ENCODE data around the gene SLC35E3.

SLC35E3 gene

GRCh38 chr12:68768431-68768939 is 22.5 kb downstream of the SLC35E3 start:
- Histone ChIP-seq H3K27ac (ENCODE audit: low read depth, low read length) (no peak overlapping the region), H3K9ac (ENCODE audit: low read length in 5 of 5) (no peak overlapping the region), H3K4me1 (ENCODE audit: control insufficient read depth in 5 of 5, insufficient read depth in 5 of 5, low read length in 5 of 5) (no peaks in the 10 kb centered on the region), H3K9me3 (ENCODE audit: control insufficient read depth in 5 of 5, low read length in 5 of 5) (no peaks in the 10 kb centered on the region), H3K27me3 (ENCODE audit: control insufficient read depth in 5 of 5, insufficient read depth in 4 of 5, low read length in 5 of 5) (no peaks in the 10 kb centered on the region), H3K36me3 (ENCODE audit: control insufficient read depth in 5 of 5, insufficient read depth in 5 of 5, low read length in 5 of 5) (peaks cover 4 to 14% (median 10%) of the 10 kb centered on the region in 5 donors), H3K4me3 (ENCODE audit: low read depth in 1 of 5, low read length in 5 of 5) (no peak overlapping the region)

DNA sequence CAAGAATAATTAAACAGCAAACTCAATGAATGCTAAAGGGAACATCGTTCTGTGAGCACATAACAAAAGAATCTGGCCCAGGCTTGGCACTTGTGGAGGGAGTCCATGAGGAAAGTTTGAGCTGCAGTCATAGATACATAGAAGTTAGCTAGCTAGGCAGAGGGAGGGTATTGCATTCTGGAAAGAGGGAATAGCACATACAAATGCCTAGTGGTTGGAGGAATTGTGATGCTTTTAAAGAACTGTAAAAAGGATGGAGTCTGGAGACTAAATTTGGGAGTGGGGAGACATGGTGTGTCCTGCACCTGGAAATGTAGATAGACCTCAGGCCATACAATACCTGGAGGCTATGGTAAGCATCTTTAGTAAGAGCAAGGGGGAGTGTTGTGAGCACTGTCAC is 24.0 kb downstream of the SLC35E3 start:
- H3K9me3 ChIP-seq (ENCODE audit: control insufficient read depth in 5 of 5, low read length in 5 of 5): no peaks in the 10 kb centered on the region
- no peak overlapping the region for H3K4me3 ChIP-seq (ENCODE audit: low read depth in 1 of 5, low read length in 5 of 5)
- H3K27ac ChIP-seq (ENCODE audit: low read depth, low read length): no peak overlapping the region
- no peaks in the 10 kb centered on the region for H3K27me3 ChIP-seq (ENCODE audit: control insufficient read depth in 5 of 5, insufficient read depth in 4 of 5, low read length in 5 of 5)
- peaks cover 4 to 6% (median 4%) of the 10 kb centered on the region in 5 donors for H3K36me3 ChIP-seq (ENCODE audit: control insufficient read depth in 5 of 5, insufficient read depth in 5 of 5, low read length in 5 of 5)
- H3K4me1 ChIP-seq (ENCODE audit: control insufficient read depth in 5 of 5, insufficient read depth in 5 of 5, low read length in 5 of 5): no peaks in the 10 kb centered on the region
- H3K9ac ChIP-seq (ENCODE audit: low read length in 5 of 5): no peak overlapping the region

DNA sequence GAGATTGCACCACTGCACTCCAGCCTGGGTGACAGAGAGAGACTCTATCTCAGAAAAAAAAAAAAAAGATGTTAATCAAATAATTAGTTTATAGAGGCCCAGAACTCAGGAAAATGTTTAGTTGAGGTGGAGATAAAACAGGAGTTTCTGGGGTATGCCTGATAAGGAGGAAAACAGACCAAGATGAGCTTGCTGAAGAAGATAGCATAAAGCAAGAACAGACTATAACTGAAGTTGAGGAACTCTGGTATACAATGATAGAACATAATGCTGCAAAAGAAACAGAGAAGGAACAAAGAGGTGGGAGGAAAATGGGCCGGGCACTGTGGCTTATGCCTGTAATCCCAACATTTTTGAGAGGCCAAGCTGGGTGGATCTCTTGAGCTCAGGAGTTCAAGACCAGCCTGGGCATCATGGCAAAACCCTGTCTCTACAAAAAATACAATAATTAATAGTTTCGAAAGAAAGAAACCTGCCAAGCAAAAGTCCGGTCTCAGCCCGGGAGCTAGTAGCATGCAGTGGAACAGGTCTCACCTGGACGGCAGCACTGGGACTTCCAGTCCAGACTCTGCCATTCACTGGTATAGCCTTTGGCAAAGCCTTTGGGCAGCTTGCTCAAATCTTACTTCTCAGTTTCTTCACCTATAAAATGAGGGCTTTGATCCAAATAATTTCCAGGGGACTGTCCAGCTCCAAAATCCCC is 25.4 kb downstream of the SLC35E3 start:
- peaks cover 4 to 6% (median 4%) of the 10 kb centered on the region in 5 donors for H3K36me3 ChIP-seq (ENCODE audit: control insufficient read depth in 5 of 5, insufficient read depth in 5 of 5, low read length in 5 of 5)
- no peaks in the 10 kb centered on the region for H3K4me1 ChIP-seq (ENCODE audit: control insufficient read depth in 5 of 5, insufficient read depth in 5 of 5, low read length in 5 of 5)
- H3K9me3 ChIP-seq (ENCODE audit: control insufficient read depth in 5 of 5, low read length in 5 of 5): no peaks in the 10 kb centered on the region
- no peaks in the 10 kb centered on the region for H3K27me3 ChIP-seq (ENCODE audit: control insufficient read depth in 5 of 5, insufficient read depth in 4 of 5, low read length in 5 of 5)
- H3K9ac ChIP-seq (ENCODE audit: low read length in 5 of 5): no peak overlapping the region
- no peak overlapping the region for H3K4me3 ChIP-seq (ENCODE audit: low read depth in 1 of 5, low read length in 5 of 5)
- H3K27ac ChIP-seq (ENCODE audit: low read depth, low read length): no peak overlapping the region

DNA sequence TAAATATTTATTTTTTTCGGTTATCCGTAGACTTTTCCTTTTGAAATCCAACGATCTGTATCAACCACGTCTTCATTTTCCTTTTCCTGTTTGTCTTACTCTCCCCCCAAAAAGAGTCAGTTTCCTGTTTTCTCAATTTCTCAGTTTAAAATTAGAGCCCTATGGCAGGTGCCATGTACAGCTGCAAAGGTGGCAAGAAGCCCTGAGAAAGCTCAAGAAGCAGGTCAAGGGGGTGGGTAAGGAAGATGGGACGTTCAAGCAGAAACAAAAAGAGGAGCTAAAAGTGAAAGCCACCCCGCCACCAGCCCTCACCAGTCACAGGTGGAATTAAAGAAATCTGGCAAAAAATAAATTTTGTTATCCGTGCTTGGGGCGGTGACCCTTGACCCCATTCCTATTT is 26.7 kb downstream of the SLC35E3 start:
- H3K36me3 ChIP-seq (ENCODE audit: control insufficient read depth in 5 of 5, insufficient read depth in 5 of 5, low read length in 5 of 5): no peaks in the 10 kb centered on the region
- H3K27ac ChIP-seq (ENCODE audit: low read depth, low read length): no peak overlapping the region
- H3K4me3 ChIP-seq (ENCODE audit: low read depth in 1 of 5, low read length in 5 of 5): no peak overlapping the region
- H3K9ac ChIP-seq (ENCODE audit: low read length in 5 of 5): no peak overlapping the region
- H3K9me3 ChIP-seq (ENCODE audit: control insufficient read depth in 5 of 5, low read length in 5 of 5): no peaks in the 10 kb centered on the region
- H3K4me1 ChIP-seq (ENCODE audit: control insufficient read depth in 5 of 5, insufficient read depth in 5 of 5, low read length in 5 of 5): no peaks in the 10 kb centered on the region
- H3K27me3 ChIP-seq (ENCODE audit: control insufficient read depth in 5 of 5, insufficient read depth in 4 of 5, low read length in 5 of 5): no peaks in the 10 kb centered on the region

DNA sequence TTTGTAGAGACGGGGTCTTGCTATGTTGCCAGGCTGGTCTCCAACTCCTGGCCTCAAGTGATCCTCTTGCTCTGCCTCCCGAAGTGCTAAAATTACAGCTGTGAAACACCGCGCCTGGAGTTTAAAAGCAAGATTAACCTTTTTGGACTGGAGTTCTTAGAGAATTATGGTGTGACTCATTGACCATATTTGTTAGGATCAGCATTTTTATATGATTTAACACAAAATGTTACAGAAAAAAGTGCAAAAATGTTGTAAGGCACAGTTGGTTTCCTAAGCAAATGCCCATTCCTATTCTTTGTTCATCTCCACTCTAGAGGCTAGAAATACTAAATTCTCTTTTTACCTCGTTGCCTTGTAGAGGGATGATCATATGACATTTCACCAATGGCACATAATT is 27.6 kb downstream of the SLC35E3 start:
- Histone ChIP-seq H3K9me3 (ENCODE audit: control insufficient read depth in 5 of 5, low read length in 5 of 5) (no peaks in the 10 kb centered on the region), H3K27ac (ENCODE audit: low read depth, low read length) (no peak overlapping the region), H3K36me3 (ENCODE audit: control insufficient read depth in 5 of 5, insufficient read depth in 5 of 5, low read length in 5 of 5) (no peaks in the 10 kb centered on the region), H3K4me3 (ENCODE audit: low read depth in 1 of 5, low read length in 5 of 5) (no peak overlapping the region), H3K9ac (ENCODE audit: low read length in 5 of 5) (no peak overlapping the region), H3K4me1 (ENCODE audit: control insufficient read depth in 5 of 5, insufficient read depth in 5 of 5, low read length in 5 of 5) (no peaks in the 10 kb centered on the region), H3K27me3 (ENCODE audit: control insufficient read depth in 5 of 5, insufficient read depth in 4 of 5, low read length in 5 of 5) (no peaks in the 10 kb centered on the region)

GRCh38 chr12:68775121-68775630 is 29.2 kb downstream of the SLC35E3 start:
- no peaks in the 10 kb centered on the region for H3K27me3 ChIP-seq (ENCODE audit: control insufficient read depth in 5 of 5, insufficient read depth in 4 of 5, low read length in 5 of 5)
- H3K9me3 ChIP-seq (ENCODE audit: control insufficient read depth in 5 of 5, low read length in 5 of 5): no peaks in the 10 kb centered on the region
- H3K4me1 ChIP-seq (ENCODE audit: control insufficient read depth in 5 of 5, insufficient read depth in 5 of 5, low read length in 5 of 5): no peaks in the 10 kb centered on the region
- no peak overlapping the region for H3K27ac ChIP-seq (ENCODE audit: low read depth, low read length)
- H3K9ac ChIP-seq (ENCODE audit: low read length in 5 of 5): no peak overlapping the region
- H3K36me3 ChIP-seq (ENCODE audit: control insufficient read depth in 5 of 5, insufficient read depth in 5 of 5, low read length in 5 of 5): no peaks in the 10 kb centered on the region
- no peak overlapping the region for H3K4me3 ChIP-seq (ENCODE audit: low read depth in 1 of 5, low read length in 5 of 5)

- Histone ChIP-seq H3K9me3 (ENCODE audit: control insufficient read depth in 5 of 5, low read length in 5 of 5) (no peaks in the 10 kb centered on the region), H3K27ac (ENCODE audit: low read depth, low read length) (no peak overlapping the region), H3K36me3 (ENCODE audit: control insufficient read depth in 5 of 5, insufficient read depth in 5 of 5, low read length in 5 of 5) (peaks cover 0 to under 1% (median 0%) of the 10 kb centered on the region in 5 donors), H3K27me3 (ENCODE audit: control insufficient read depth in 5 of 5, insufficient read depth in 4 of 5, low read length in 5 of 5) (no peaks in the 10 kb centered on the region), H3K4me1 (ENCODE audit: control insufficient read depth in 5 of 5, insufficient read depth in 5 of 5, low read length in 5 of 5) (no peaks in the 10 kb centered on the region), H3K4me3 (ENCODE audit: low read depth in 1 of 5, low read length in 5 of 5) (no peak overlapping the region), H3K9ac (ENCODE audit: low read length in 5 of 5) (no peak overlapping the region)
Measured at GRCh38 chr12:68776976-68777610, 31.1 kb downstream of the SLC35E3 start.

DNA sequence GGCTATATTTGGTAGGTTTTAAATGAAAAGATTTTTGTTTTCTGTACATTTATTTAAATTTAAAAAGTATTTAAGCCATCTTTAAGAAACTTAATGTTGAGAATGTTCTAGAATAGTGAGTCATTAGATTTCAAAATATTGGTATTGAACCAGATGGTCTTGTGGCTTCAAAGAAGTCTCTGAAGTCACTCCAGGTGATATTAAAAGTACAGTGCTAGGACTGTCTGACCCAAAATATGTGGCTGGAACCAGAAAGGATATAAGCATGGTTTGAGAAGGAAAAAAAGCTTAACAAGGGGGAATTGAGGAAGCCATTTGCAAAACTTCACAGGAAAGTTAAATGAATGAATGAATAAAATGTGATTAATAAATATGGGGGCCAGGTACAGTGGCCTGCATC is 33.3 kb downstream of the SLC35E3 start:
- Histone ChIP-seq H3K4me3 (ENCODE audit: low read depth in 1 of 5, low read length in 5 of 5) (no peak overlapping the region), H3K4me1 (ENCODE audit: control insufficient read depth in 5 of 5, insufficient read depth in 5 of 5, low read length in 5 of 5) (peaks cover 0 to 4% (median 0%) of the 10 kb centered on the region in 5 donors), H3K36me3 (ENCODE audit: control insufficient read depth in 5 of 5, insufficient read depth in 5 of 5, low read length in 5 of 5) (peaks cover 0 to 4% (median 0%) of the 10 kb centered on the region in 5 donors), H3K9ac (ENCODE audit: low read length in 5 of 5) (no peak overlapping the region), H3K9me3 (ENCODE audit: control insufficient read depth in 5 of 5, low read length in 5 of 5) (no peaks in the 10 kb centered on the region), H3K27me3 (ENCODE audit: control insufficient read depth in 5 of 5, insufficient read depth in 4 of 5, low read length in 5 of 5) (no peaks in the 10 kb centered on the region), H3K27ac (ENCODE audit: low read depth, low read length) (no peak overlapping the region)

GRCh38 chr12:68780731-68781130 is 34.8 kb downstream of the SLC35E3 start:
- Histone ChIP-seq H3K27me3 (ENCODE audit: control insufficient read depth in 5 of 5, insufficient read depth in 4 of 5, low read length in 5 of 5) (no peaks in the 10 kb centered on the region), H3K4me1 (ENCODE audit: control insufficient read depth in 5 of 5, insufficient read depth in 5 of 5, low read length in 5 of 5) (peaks cover 0 to 9% (median 7%) of the 10 kb centered on the region in 5 donors), H3K4me3 (ENCODE audit: low read depth in 1 of 5, low read length in 5 of 5) (no peak overlapping the region), H3K9ac (ENCODE audit: low read length in 5 of 5) (no peak overlapping the region), H3K9me3 (ENCODE audit: control insufficient read depth in 5 of 5, low read length in 5 of 5) (no peaks in the 10 kb centered on the region), H3K36me3 (ENCODE audit: control insufficient read depth in 5 of 5, insufficient read depth in 5 of 5, low read length in 5 of 5) (peaks cover 0 to 4% (median 0%) of the 10 kb centered on the region in 5 donors), H3K27ac (ENCODE audit: low read depth, low read length) (no peak overlapping the region)

DNA sequence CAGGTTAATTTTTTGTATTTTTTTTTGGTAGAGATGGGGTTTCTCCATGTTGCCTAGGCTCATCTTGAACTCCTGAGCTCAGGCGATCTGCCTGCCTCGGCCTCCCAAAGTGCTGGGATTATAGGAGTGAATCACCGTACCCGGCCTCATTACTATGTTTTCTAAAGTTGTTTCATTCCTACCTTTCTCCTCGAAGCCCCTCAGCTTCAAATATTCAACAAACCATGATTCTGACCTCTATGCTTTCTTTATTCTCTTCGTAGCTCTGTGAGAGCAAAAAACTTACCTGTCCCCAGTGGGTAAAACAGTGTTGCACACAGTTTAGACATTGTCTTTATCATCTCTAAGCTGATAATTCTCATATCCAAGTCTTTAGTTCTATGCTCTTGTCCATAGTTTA is 35.8 kb downstream of the SLC35E3 start:
- no peak overlapping the region for H3K4me3 ChIP-seq (ENCODE audit: low read depth in 1 of 5, low read length in 5 of 5)
- H3K27ac ChIP-seq (ENCODE audit: low read depth, low read length): no peak overlapping the region
- peaks cover 0 to 10% (median 9%) of the 10 kb centered on the region in 5 donors for H3K4me1 ChIP-seq (ENCODE audit: control insufficient read depth in 5 of 5, insufficient read depth in 5 of 5, low read length in 5 of 5)

More for the DNA sequence above, 35.8 kb downstream of the SLC35E3 start:
- H3K9me3 ChIP-seq (ENCODE audit: control insufficient read depth in 5 of 5, low read length in 5 of 5): no peaks in the 10 kb centered on the region
- H3K36me3 ChIP-seq (ENCODE audit: control insufficient read depth in 5 of 5, insufficient read depth in 5 of 5, low read length in 5 of 5): peaks cover 0 to 4% (median 0%) of the 10 kb centered on the region in 5 donors
- H3K27me3 ChIP-seq (ENCODE audit: control insufficient read depth in 5 of 5, insufficient read depth in 4 of 5, low read length in 5 of 5): no peaks in the 10 kb centered on the region
- no peak overlapping the region for H3K9ac ChIP-seq (ENCODE audit: low read length in 5 of 5)

All from subcutaneous abdominal adipose tissue (tissue), 5 donors.